H54 (cell line): ENCODE results near the gene TTBK1.

Experiments used
- DNase-seq: peaks from one replicate; pipeline ENCODE4 v3.0.0; 2011; ENCODE audit warnings: low spot score, mixed read lengths; ENCODE audit not compliant: insufficient read length
- FAIRE-seq: peaks from 3 replicates; lab custom pipeline; 2011; peaks lifted over from hg19 to GRCh38; lab: Jason Lieb, UNC
- POLR2A ChIP-seq: IDR thresholded peaks from 2 replicates; pipeline ENCODE4 v1.6.1; 2011; ENCODE audit warnings: low read depth, mild to moderate bottlenecking, low read length

TTBK1 gene

DNA sequence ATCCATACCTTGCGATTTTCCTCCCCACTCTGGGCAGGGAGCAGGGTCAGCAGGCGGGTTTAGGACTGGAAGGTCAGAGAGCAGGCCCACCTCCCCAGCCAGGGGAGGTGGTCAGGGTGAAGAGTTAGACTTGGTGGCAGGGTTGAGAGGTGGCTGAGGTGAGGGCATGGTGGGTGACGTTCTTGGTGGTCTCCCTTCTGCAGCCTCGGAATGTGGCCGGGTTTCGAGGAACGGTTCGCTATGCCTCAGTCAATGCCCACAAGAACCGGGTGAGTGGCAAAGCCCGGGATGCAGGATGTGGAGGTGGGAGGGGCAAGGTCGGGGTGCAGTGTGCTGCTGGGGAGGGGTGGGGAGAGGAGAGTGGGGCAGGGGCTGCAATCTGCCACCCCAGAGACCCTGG, 11.6 kb downstream of the TTBK1 start:
- no peak for TF ChIP-seq POLR2A
- DNase-seq (no peak), FAIRE-seq (no peak)

DNA sequence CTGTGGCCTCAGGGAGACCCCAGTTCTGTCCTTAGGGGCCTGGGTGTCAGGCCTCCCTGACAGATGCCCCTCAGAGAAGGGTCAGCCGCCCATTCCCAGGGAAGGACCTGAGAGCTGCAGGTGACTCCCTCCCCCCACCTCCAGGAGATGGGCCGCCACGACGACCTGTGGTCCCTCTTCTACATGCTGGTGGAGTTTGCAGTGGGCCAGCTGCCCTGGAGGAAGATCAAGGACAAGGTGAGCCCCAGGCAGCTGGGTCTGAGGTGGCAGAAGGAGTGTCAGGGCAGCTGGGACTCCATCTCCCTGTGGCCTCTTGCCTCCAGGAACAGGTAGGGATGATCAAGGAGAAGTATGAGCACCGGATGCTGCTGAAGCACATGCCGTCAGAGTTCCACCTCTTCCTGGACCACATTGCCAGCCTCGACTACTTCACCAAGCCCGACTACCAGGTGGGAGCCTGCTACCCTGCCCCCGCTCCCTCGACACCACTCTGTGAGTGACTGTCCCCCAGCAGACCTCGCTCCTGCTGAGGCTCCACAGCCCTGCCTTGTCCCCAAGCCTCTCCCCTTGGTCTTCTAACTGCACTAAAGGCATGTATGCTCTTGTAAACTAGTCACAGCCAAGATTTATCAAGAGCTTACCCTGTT, 12.2 kb downstream of the TTBK1 start:
- no peak for TF ChIP-seq POLR2A
- DNase-seq = no peak
- no peak for FAIRE-seq

DNA sequence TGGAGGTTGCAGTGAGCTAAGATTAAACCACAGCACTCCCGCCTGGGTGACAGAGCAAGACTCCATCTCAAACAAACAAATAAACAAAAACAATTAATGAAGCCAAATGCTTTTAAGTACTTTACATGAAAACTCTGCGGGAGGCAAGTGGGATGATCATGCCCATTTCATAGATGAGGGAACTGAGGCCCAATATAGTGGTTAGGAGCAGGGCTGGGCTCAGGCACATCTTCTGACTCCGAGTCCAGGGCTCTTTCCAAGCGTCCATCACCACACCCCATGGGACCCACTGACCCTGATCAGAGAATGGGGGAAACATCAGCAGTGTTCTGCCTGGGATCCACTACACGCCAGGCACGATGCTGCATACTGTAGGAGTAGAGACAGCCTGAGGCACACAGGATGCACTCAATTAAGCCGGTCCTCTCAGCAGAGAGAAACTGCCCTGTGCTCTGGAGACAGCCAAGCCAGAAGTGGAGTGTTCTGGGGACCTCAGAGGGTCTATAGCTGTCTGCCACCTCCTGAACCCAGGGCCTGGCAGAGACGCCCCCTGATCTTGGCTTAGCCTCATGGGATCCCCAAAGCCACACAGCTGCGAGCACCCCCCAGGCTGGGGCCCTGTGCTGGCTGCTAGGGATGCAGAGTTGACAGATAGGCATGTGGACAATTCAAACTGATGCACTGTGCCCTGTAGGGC, 13.5 kb downstream of the TTBK1 start:
- no peak for TF ChIP-seq POLR2A
- FAIRE-seq = no peak
- no peak for DNase-seq

DNA sequence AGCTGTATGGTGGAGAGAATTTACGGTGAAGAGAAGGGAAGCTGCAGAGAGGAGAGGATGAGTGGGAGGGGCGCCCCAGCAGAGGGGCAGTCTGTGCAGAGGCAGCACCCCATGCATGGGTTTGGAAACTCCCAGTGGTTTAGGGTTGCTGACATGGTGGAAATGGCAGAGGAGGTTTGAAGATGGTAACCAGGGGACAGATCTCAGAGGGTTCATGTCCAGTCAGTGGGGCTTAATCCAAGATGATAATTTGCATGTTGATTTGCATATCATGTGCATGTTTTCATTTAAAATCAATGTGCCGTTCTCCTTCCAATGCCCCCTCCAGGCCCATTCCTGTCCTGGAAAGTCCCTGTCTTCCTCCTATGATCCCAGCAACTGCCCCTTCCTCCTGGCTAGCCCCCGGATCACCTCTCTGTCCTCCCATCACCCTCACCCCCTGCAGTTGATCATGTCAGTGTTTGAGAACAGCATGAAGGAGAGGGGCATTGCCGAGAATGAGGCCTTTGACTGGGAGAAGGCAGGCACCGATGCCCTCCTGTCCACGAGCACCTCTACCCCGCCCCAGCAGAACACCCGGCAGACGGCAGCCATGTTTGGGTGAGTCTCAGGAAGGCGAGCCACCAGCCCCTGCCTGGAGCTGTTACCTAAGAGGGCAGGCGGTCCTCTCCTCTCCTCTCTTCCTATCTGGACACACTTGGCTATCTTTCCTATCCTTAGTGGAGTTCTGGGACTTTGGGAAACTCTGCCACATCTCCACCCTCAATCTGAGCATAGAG, 14.3 kb downstream of the TTBK1 start:
- FAIRE-seq (no peak), DNase-seq (no peak)
- no peak for TF ChIP-seq POLR2A

DNA sequence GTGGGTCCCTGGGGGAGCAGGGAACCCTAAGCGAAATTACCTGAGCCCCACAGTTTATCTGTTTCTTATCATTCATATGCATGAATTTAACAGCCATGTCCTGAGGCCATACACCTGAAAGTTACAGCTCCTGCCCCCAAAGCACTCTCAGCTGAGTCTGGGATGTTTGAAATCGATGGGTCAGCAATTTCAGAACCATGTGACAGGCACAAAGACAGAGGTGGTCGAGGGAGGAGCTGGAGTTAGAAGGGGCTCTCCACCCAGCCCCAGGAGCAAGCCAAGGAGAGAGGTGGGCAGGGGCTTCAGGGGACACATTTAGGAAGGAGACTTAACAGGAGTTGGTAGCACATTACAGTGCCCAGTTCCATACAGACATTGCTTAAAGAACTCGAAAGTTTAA, 14.9 kb downstream of the TTBK1 start:
- FAIRE-seq = no peak

DNA sequence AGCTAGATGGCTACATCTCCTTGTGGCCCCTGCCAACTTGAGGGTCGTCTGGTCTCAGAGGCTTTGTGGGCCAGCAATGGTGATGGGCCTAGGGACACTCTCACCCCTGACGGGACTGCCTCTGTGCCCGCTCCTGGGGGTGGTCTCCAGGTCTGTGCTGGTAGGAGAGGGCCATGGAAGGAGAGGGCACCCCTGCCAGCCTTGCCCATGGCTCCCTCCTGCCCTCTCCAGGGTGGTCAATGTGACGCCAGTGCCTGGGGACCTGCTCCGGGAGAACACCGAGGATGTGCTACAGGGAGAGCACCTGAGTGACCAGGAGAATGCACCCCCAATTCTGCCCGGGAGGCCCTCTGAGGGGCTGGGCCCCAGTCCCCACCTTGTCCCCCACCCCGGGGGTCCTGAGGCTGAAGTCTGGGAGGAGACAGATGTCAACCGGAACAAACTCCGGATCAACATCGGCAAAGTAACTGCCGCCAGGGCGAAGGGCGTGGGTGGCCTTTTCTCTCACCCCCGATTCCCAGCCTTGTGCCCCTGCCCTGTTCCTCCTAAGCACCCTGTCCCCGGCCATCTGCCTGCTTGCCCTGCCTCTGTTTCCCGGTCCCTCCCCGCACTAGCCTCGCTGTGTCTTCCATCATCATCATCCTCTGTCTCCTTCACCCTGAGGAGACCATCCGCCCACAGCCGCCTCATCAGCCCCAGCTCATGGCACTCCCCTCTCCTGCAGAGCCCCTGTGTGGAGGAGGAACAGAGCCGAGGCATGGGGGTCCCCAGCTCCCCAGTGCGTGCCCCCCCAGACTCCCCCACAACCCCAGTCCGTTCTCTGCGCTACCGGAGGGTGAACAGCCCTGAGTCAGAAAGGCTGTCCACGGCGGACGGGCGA, 15.8 kb downstream of the TTBK1 start:
- TF ChIP-seq POLR2A = no peak
- no peak for FAIRE-seq

More for the DNA sequence above, 14.9 kb downstream of the TTBK1 start:
- TF ChIP-seq POLR2A = no peak
- no peak for DNase-seq

DNA sequence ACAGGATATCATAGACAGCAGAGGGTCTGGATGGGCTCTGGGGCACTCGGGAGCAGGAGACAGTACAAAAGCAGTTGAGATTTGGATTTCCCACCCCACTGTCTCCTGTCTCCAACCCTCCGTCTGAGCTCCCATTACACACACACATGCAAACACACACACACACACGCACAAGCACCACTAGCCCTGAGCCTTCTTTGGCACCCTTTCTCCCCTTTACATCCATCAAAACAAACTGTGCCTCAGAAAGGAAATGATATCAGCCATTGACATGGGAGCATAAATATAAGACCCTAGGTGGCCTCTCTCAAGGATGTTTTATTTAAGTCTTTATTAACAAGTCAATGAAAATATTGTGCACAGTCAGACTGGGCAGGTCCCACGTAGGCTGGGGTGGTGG, 17.5 kb downstream of the TTBK1 start:
- FAIRE-seq (no peak), DNase-seq (no peak)
- TF ChIP-seq POLR2A = no peak

More for the DNA sequence above, 15.8 kb downstream of the TTBK1 start:
- DNase-seq = no peak

DNA sequence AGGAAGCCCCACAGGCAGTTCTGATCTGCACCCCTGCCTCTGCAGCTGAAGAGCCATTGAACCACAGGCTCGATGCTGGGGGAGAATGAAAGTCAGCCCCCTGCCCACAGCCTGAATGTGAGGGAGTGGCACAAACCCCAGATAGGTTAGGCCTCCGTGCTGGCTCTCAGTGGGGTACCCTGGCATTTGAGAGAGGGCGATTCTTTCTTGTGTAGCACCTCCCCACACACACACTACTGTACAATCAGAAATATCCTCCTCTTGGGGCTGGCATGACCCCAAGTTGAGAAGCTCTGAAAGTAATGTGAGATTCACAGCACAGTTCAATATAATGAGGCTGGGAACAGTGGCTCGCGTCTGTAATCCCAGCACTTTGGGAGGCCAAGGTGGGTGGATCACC, 17.9 kb downstream of the TTBK1 start:
- no peak for FAIRE-seq
- no peak for TF ChIP-seq POLR2A
- no peak for DNase-seq

DNA sequence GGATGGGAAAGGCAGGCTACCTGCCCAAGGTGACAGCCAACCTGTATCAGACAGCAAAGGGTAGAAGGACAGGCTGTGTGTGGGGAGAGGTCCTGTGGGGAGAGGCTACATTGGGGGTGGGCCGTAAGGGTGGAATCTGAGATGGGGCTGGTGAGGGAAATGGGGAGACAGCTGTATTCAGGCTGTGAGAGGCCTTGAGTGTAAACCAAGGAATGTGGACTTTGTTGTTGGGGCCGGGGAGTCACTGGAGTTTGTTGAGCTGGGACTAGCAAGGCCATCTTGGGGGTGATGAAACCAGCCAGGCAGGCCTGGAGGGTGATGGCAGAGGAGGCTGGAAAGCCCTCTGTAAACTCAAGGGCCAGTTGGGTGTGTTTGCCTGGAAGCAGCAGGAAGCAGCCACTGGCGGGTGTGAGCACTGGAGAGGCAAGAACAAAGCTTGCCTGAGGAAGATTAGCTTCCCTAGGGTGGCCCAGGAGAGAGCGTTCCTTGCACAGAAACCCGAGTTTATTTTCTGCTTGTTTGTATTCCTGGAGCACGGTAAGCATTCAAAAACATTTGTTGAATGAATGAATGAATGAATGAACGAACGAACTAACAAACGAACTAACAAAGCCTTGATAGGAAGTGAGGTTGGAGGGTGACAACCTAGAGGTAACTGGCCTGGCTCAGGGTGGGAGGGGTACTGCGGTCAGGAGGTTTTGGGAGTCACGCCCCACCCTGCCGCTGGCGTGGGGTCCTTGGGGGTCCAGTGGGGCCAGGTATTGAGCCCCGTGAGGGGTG, 18.9 kb downstream of the TTBK1 start:
- FAIRE-seq = no peak
- TF ChIP-seq POLR2A = no peak
- DNase-seq = no peak

DNA sequence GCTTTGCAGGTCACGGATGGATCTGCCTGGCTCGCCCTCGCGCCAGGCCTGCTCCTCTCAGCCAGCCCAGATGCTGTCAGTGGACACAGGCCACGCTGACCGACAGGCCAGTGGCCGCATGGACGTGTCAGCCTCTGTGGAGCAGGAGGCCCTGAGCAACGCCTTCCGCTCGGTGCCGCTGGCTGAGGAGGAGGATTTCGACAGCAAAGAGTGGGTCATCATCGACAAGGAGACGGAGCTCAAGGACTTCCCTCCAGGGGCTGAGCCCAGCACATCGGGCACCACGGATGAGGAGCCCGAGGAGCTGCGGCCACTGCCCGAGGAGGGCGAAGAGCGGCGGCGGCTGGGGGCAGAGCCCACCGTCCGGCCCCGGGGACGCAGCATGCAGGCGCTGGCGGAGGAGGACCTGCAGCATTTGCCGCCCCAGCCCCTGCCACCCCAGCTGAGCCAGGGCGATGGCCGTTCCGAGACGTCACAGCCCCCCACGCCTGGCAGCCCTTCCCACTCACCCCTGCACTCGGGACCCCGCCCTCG, 19.6 kb downstream of the TTBK1 start:
- FAIRE-seq (no peak), DNase-seq (no peak)
- no peak for TF ChIP-seq POLR2A

DNA sequence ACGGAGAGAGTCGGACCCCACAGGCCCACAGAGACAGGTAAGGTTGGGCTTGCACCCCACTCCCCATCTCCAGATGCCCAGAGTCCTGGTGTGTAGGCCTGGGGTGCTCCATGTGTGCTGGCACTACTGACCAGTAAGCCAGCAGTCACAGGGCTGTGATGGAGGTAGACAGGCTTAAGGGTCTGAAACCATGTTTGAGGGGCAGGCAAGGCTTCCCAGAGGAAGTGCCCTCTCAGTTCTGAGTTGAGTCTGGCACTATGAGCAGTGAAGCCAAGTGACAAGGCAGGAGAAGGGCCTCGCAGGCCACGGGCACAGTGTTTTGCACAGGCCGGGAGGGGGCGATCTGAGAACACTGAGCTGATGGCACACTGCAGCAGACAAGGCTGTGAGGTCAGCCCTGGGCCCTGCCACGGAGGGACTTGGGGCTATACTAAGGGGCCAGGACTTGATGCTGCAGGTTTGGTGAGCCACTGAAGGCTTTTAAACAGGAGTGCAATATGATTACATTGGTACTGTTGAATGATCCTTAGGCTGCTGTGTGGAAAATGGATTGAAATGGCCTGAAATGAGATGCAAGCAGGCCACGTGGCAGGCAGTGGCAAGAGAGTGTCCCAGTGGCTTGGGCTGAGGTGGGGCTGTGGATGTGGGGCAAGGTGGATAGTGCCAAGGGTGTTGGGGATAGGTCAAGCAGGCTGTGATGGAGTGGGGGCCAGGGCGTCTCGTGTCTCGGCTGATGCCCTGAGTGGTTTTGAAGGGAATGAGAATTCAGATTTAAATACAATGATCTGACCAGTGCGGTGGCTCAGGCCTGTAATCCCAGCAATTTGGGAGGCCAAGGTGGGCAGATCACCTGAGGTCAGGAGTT, 20.3 kb downstream of the TTBK1 start:
- TF ChIP-seq POLR2A = no peak
- FAIRE-seq (peak; percentile 70), DNase-seq (peak; percentile 95)
